Stimulated activated CD4-positive, alpha-beta T cell treated with anti-CD3 and anti-CD28 coated beads, Interleukin-15, amount 100 ng/mL, for 24 hours (primary cell): Measurements from ENCODE around the gene WDR59.
"Not testable (repeated sequence)": the region's sequence is repeated elsewhere in the genome, so short reads cannot be mapped to it uniquely, and the experiment has no call there.

Source experiments
- DNase-seq: peaks from one replicate; pipeline ENCODE4 v3.0.0-alpha.2; 2020

Gene WDR59

DNA sequence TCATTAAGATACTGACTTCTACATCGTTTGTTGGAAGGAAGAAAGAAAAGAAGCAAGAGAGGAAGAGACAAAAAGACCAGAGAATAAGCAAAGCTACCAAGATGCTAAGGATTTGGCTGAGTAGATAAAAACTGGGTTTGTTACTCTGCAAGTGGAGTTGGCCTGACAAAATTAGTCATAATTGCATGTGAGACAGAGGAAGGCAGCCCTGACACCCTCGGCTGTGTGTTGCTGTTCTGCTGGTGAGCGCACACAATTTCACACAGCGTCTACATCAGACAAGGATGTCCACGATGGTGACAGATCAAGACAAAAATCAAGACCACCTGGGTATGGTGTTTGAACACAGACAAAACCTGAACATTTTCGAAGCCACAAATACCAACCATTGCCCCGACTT is 134.9 kb downstream of the WDR59 start:
- no peak for DNase-seq

DNA sequence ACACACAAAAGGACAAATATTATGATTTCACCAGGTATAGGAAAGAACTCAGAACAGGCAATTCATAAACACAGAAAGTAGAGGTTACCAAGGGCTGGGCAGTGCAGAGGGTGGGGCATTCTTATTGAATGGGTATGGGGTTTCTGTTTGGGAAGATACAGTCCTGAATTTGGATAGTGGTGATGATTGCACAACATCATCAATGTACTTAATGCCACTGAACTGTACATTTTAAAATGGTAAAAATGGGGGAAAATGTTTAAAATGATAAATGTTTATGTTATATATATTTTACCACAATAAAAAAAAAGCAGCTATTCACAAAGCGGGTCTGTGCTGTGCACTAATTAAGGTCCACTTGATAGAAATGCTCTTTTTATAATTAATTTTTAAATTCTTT is 137.7 kb downstream of the WDR59 start:
- no peak for DNase-seq

DNA sequence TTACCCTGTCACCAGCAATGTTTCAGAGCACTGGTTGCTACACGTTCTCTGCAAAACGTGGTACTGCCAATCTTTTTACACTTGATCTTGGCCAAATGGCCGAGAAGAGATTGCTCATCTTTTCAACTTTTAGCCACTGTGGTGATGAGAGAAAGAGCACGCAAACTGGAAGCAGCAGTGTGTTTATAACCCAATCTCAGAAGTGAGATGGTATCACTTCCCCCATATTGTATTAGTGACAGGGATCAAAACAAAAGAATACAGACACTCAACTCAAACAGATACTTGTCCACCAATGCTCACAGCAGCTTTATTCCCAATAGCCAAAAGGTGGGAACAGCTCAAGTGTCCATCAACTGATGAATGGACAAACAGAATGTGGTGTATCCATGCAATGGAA is 138.2 kb downstream of the WDR59 start:
- no peak for DNase-seq

DNA sequence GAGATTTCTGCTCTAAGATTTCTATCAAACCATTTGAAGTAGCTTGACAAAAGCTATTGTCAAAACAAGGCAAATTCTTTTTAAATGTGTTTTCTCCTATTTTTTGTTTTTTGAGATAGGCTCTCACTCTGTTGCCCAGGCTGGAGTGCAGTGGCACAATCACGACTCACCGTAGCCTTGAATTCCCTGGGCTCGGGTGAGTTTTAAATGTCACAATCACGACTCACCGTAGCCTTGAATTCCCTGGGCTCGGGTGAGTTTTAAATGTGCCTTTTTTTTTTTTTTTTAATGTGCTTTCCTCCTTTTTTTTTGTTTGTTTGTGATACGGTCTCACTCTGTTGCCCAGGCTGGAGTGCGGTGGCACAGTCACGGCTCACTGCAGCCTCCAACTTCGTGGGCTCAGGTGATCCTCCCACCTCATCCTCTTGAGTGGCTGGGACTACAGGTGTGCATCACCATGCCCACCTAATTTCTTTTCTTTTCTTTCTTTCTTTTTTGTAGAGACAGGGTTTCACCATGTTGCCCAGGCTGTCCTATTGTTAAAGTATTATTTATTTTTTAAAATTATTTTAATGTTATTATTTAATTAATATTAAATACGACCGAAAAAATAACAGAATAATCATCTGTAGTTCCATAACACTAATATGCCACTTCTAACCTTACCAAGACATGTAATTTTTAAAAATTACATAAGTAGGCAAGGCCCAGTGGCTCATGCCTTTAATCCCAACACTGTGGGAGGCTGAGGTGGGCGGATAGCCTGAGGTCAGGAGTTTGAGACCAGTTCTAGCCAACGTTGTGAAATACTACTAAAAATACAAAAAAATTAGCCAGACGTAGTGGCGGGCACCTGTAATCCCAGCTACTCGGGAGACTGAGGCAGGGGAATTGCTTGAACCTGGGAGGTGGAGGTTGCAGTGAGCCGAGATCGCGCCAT is 140.6 kb downstream of the WDR59 start:
- DNase-seq = no peak

DNA sequence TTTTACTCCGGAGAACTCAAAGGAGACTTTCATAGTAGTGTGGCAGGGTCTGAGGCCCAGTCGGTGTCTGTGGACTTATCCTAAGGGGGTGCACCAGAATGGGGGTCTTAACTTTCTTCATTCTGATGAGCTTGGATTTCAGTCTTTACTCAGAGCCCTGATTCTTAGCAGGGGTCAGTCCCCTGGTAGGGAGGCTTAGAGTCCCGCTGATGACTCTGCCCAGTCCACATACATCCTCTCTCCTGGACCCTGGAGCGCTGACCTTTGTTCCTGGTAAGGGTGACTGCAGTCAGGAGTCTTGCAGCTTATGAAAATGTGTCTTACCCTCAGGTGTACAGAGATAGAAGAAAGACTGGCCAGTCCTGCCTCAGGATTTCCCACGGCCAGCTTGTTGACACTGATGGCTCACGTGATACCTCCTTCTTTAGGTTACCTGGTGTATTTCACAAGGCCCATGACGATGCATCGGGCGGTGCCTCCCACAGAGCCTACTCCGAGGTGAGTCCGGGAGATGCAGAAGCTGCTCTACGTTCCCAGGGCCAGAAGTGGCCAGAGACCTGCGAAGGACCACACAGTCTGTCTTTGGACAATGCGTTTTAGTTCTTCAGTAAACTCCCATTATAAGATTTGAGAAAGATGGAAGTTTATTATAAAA is 141.4 kb downstream of the WDR59 start:
- DNase-seq = not testable (repeated sequence)

DNA sequence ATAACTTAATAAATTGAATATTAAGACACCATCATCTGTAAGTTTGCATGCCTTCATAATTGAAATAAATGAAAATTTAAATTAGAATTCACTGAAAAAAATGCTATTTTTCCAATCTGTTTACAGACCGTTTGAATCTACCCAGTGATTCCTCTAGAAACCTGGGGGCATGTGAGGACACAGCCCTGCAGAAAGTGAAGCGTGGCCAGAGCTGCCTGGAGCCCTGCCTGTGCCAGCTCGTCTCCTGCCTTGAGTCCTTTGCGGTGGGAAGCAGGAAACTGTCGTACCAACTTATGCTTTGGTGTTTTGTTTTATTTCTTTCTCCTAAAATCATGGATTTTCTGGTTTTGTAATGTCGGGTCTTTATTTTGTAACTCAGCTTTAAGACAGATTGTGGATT is 142.5 kb downstream of the WDR59 start:
- no peak for DNase-seq

DNA sequence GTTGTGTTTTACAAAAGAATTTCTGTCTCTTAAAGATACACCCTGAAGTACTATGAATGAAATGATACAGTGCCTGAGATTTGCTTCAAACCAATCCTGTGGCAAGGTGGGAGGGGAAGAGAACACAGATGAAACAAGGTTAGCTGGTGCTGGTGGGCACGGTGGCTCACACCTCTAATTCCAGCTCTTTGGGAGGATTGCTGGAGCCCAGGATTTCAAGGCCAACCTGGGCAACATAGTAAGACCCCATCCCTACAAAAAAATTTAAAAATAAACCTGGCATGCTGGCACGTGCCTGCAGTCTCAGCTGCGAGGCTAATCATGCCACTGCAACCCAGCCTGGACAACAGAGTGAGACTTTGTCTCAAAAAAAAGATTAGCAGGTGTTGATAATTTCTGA is 143.0 kb downstream of the WDR59 start:
- no peak for DNase-seq

DNA sequence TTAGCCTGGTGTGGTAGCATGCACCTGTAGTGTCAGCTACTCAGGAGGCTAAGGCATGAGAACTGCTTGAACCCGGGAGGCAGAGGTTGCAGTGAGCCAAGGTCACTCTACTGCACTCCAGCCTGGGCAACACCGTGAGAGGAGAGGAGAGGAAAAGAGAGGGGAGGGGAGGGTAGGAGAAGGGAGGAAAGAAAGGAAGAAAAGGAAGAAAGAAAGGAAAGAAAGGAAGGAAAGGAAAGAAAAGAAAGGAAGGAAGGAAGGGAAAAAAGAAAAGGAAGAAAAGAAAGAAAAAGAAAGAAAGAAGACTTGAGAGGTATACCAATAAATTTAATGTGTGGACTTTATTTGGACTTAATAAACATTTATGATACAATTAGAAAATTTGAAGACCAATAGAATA is 143.5 kb downstream of the WDR59 start:
- DNase-seq = no peak

DNA sequence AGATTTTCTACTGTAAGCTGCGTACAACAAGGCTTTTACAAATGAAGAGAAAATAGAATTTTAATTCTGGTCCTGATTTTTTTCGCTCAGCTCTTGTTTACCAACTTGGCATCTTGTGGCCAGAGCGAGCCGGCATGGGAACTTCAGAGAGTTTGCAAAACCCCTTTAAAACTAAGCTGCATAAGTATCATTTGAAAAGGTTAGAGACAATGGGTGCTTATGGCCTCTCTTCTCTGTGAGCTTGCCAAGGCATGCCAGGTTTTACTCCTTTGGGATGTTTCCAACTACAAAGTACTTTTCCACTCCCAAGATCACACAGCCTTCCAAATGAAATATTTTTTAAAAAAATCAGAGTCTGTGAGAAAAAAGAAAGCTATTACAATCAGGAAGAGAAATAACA is 147.9 kb downstream of the WDR59 start:
- no peak for DNase-seq

DNA sequence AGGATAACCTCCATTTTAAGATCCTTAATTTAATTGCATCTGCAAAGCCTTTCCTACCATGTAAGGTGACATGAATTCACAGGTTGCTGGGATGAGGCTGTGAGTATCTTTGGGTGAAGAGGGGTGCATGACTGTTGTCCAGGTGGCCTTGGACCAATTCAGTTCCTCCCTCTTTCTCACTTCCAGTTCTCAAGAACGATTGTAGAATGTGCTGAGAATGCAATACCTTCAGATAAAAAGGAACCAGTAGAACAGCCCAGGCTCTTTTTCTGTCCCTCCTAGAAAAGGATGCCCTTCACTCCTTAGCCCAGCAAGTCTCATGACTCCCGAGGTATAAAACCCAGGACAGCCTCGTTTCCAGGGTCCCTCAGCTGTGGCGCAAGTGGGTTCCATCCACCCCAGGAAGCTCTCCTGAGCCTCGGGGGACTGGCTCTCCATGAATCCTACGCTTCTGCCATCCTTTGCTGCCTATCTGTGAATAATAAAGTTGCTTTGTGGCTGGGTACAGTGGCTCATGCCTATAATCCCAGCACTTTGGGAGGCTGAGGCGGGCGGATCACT is 148.7 kb downstream of the WDR59 start:
- no peak for DNase-seq

DNA sequence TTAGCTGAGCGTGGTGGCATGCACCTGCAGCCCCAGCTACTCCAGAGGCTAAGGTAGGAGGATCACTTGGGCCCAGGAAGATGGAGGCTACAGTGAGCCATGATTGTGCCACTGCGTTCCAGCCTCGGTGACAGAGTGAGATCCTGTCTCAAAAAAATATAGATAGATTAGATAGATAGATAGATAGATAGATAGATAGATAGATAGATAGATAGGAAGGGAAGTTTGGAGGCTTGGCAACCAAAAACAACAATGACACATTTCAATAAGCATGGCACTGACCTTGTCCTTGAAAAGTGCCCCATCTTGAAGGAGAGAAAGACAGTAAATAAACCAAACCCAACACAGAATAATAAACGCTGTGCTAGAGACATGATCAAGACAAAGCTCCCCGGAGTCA is 152.7 kb downstream of the WDR59 start:
- DNase-seq = no peak

DNA sequence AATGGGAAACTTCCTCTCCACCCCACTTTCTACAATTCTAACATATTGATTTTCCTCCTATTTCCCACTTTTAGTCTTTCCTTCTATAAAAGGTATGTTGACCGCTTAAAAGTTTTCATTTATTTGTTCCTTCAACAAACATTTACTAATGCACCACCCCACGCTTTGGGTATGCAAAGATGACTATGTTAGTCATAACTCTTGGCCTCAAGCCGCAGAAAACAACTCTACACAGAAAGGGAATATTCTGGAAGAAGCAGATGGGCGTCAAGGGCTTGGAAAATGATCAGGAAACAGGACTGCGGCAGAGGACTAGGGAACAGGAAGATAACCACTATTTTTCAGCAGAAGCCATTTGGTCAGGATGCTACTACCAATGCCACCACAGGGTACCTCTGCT is 153.5 kb downstream of the WDR59 start:
- DNase-seq = no peak

DNA sequence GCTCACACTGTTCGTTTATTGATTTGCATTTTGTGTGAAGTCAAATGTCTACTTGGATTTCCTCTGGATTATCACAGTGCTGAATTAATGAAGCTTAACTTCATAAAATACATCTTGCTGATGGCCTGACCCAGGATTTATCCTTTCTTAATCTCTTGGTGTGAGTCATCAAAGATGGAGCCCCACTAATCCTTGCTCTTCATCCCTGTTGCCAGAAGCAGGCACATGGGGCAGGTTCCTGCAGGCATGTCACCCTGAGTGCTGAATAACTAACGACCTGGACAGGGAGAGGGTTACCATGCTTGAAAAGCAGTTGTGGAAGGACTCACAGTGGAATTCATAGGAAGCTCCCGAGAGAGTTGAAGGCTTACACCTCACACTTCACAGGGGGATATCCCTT is 154.3 kb downstream of the WDR59 start:
- DNase-seq = no peak

DNA sequence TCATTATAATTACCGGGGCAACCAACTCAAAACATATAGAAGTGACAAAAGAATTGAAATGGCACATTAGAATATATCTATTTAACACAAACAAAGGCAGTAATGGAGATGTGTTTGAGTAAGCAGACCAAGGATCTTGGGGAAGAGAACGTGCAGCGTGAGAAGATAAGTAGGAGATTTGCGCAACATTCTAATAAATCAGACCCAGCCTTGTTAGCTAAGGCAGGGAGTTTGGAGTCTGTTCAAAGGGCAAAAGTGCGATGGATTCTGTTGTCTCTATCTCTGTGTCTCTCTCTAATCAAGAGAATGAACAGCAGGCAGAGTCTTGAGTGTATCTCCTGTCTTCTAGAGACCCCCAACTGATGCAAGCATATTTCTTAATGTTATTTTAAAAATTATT is 155.3 kb downstream of the WDR59 start:
- no peak for DNase-seq

DNA sequence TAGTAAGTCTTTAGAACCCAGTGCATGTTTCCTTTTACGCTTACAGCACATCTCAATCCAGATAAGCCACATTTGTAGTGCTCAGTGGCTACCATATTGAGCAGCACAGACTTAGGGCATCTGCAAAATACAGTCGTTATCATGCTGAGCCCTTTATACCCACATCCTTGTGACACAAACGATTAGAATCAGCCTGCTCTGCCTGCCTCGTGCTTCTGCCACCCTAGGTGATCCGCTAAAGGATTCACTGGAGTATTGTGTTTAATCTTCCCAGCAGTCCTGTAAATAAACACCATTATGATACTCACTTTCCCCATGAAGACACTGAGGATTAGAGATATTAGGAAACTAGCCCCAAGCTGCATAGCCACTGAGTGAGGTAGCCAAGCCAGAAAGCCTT is 159.0 kb downstream of the WDR59 start:
- DNase-seq = no peak

DNA sequence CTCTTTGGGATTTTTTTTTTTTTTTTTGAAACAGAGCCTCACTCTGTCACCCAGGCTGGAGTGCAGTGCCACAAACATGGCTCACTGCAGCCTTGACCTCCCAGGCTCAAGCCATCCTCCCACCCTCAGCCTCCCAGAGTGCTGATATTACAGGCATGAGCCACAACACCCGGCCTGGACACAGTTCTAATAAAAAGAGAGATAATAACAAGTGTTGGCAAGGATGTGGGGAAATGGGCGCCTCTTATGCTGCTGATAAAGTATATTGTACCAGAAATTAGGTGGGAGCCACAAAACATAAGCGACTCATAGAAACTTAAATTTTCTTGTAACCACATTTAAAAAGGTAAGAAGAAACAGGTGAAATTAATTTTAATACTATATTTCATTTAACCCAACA is 159.9 kb downstream of the WDR59 start:
- DNase-seq = no peak
